Stimulated activated CD4-positive, alpha-beta T cell treated with anti-CD3 and anti-CD28 coated beads, Interleukin-1b, Interleukin-23, amount 100 ng/mL, for 4 hours (primary cell): ENCODE data around the gene CWF19L1.

Experiments
- DNase-seq, 2 donors: peaks; one replicate each; pipeline ENCODE4 v3.0.0-alpha.2; 2020; ENCODE audit warnings: low read depth in 2 of 2

CWF19L1 gene

DNA sequence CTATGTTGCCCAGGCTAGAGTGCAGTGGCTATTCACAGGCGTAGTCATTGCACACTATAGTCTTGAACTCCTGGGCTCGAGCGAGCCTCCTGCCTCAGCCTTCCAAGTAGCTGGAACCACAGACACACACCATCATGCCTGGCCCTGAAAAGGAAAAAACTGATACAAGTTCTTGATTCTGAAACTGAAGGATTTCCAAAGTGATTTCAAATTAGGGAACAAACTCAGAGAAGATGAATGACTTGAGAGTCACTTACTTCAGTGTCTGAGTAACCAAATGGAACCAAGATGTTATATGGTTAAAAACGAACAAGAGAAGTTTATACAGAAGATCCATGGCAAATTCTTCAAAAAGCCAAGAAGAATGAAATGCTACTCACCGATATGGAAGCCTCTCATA, 14.4 kb downstream of the CWF19L1 start:
- DNase-seq, result no peak

GRCh38 chr10:100248820-100249219, 18.6 kb downstream of the CWF19L1 start:
- DNase-seq, result no peak

- DNase-seq, result no peak
Observed at GRCh38 chr10:100245484-100246220, 21.8 kb downstream of the CWF19L1 start.

- no peak for DNase-seq
Observed at GRCh38 chr10:100239851-100240250, 27.6 kb downstream of the CWF19L1 start.

- no peak for DNase-seq
Observed at GRCh38 chr10:100238429-100238828, 29.0 kb downstream of the CWF19L1 start.

- no peak for DNase-seq
Observed at GRCh38 chr10:100232101-100232500, 35.3 kb downstream of the CWF19L1 start.

GRCh38 chr10:100229819-100230422, 37.5 kb downstream of the CWF19L1 start:
- no peak for DNase-seq

DNA sequence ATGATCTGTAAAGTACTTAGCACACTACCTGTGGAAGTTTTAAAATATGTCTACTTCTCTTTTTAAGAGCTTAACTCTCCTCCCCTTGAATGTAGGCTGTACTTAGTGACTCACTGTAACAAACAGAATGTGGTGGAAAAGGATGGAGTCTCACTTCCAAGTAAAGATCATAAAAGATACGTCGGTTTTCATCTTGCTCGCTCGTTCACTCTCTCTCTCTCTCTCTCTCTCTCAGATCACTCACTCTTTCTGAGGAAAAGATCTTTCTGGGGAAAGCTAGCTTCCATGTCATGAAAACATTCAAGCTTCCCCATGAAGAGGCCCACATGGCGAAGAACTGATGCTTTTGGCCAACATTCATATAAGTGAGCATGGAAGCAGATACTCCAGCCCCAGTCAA, 43.6 kb downstream of the CWF19L1 start:
- no peak for DNase-seq

- no peak for DNase-seq
Observed at GRCh38 chr10:100222529-100222928, 44.9 kb downstream of the CWF19L1 start.

DNA sequence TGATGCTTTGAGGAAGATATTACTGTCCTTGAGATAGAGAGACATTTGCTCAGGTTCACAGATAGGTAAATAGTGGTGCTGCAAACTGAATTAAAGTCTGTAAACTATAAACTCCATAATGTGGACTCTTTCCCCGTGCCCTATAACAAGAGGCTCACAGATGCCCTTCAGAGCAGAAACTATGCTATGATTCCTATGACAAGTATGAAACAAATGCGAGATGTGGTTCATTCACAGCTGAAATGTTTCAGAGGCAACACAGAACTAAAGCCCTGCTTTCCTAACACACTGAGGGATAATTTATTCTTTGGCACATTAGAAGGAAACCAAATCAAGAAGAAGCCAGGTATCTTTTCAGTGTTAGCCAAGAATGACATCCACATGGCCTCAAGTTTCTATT, 51.4 kb downstream of the CWF19L1 start:
- no peak for DNase-seq

GRCh38 chr10:100209303-100209702, 58.1 kb downstream of the CWF19L1 start:
- DNase-seq, result no peak

DNA sequence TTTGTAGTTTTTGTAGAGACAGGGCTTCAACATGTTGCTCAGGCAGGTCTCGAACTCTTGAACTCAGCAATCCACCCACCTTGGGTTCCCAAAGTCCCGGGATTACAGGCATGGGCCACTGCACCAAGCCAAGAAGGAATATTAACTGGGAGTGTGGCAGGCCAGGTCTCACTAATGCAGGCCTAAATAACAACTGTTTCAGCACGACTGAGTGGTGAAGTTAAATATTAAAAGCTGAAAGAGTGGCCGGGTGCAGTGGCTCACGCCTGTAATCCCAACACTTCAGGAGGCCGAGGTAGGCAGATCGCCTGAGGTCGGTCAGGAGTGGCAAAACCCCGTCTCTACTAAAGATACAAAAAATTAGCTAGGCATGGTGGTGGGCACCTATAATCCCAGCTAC, 59.2 kb downstream of the CWF19L1 start:
- DNase-seq, result no peak

DNA sequence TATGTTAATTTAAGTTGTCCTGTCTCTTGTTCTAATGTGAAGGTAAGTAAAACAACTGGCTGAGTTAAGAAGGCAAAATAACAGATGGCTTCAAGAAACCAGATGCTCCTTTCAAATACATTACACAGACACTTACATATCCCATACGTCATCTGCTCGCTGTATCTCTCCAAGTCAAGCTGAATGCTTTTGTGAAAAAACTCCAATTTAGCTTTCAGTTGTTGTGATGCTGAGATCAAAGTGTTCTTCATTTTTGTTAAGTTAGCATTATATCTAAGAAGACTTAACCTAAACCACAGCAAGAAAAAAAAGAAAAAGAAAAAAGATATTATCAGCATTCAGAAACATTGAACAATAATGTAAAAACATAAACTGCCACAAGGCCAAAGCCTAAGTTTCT, 63.1 kb downstream of the CWF19L1 start:
- no peak for DNase-seq

GRCh38 chr10:100201549-100201948, 65.9 kb downstream of the CWF19L1 start:
- DNase-seq, result no peak

GRCh38 chr10:100194711-100195110, 72.7 kb downstream of the CWF19L1 start:
- no peak for DNase-seq

- DNase-seq, result no peak
Observed at GRCh38 chr10:100192350-100192749, 75.1 kb downstream of the CWF19L1 start.

DNA sequence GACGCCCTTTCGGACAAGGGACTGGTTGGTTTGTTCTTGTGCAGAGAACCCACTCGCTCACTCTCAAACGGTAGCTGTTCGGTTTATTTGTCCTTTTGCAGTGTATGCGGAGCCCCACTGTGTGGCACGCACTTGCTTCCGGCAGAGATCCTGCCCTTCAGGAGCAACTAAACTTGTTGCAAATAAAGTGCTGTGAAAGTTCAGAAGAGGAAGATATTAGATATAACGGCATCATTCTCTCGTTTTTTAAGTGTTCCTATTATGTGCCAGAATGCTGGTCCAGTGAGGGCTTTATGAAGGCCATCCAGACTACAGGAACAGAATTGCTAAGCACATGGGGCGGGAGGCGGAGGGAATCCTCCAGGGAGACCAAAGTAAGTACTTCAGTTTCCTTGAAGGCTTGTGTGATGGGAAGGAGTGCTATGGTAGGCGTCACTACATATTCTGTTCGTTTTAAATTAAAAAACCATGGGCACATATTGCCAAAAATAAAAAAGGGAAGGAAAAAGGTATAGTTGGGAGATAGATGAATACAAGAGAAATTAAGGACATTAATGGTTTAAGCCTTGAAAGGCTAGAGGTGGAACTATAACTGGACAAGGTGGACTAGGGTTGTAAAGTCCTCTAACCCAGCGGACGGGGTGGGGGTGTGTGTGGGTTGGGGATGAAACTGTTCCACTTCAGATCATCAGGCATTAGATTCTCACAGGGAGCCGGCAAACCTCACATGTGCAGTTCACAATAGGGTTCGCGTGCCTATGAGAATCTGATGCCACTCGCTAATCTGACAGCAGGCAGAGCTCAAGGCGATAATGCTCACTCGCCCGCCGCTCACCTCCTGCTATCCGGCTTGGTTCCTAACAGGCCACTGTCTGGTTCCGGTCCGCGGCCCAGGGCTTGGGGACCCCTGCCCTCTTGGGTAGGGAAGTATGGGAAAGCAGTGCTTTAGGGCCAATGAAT, 80.9 kb downstream of the CWF19L1 start:
- DNase-seq, result peak in 1 of 2 donors; percentile 10

DNA sequence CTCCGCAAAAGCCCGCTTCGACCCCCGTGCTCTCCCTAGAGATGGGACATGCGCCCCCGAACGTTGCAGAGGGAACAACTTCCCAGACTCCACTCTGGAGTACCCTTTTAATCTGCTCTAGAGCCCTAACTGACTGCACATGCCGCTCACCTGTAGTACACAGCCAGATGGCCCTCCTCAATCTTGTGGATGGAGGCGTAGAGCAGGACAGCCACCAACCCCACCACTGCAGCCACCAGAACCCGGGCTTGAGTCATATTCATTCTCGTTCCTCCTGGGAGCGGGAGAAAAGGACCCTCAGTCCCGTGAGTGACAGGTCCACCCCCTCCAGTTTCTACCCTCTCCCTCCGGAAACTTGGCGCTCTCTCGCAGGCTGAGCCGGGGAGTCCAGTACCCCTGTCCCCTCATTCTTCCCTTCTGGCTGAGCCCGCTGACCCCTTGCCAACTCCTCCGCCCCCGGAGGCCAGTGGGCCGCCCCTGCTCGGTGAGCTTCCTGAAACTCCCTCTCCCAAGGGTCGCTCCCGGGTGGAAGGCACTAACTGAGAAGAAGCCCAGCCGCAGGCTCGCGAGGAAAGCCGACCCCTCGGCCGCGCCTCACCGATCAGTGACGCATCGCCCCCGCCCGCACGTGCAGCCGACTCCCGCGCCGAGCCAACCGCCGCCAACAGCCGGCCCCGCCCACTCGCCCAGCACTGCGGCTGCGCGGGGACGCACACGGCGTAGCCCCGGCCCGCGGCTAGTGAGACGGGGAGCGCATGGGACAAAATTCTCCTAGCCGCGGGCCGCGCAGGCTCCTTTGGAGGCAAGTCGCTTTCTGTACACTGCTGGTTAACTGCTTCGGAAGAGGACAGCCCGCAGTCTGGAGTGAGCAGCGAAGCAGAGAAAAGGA, 81.8 kb downstream of the CWF19L1 start, which contains the start of gene ERLIN1:
Gene ERLIN1 (minus strand): TSS at position 666 of the 889 bp plus-strand sequence. CDS start 403 bp downstream, at position 263.
- DNase-seq, result peak; percentile 90 to 96

DNA sequence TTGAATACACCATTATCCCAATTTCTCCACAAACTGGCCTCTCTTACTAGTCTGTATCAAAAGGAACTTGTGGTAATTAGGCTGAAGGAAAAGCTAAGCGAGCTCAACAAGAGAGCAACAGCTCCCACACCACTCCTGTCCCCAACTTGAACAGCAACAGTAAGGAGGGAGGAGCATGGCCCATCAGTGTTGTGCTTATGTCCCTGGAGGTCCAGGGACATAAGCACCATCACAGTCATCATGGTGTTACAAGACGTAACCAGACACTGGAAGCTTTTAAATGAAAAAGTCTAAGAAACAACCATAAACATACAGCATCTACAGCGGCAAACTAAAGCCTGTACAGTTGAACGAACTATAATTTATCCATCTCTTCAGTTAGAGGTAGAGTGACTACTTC, 82.6 kb downstream of the CWF19L1 start:
- no peak for DNase-seq

DNA sequence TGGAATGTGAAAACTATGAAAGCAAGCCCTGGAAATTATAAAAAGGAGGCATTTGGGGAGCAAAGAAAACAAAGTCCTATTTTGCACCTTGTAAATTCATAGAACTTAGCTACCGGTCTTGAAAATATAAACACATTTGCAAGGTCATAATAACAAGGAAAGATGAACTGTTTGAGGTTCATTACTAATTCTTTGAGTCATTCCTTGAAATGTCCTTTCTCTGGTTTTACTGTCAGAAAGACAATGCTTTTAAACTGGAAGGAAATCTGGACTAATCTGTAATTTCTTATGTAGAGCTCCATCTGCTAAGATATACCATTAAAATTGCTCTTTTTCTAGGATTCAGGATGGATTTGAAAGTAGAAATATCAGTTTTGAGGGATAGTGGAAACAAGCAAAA, 83.0 kb downstream of the CWF19L1 start:
- DNase-seq, result no peak

- no peak for DNase-seq
Observed at GRCh38 chr10:100183481-100183880, 84.0 kb downstream of the CWF19L1 start.
